GM10248 (cell line): ENCODE measurements around the gene MRC2.
A peak's percentile ranks its signal among the peaks of the same experiment; 100 is the strongest.

Experiments used
- CTCF ChIA-PET: fragments of 300-600 bp; sonication (Branson Sonifier 250); formaldehyde crosslinking; extraction: SDS; loops from one replicate; lab custom pipeline; 2021; ENCODE audit warnings: antibody characterized with exemption; lab: Yijun Ruan, JAX
- POLR2A ChIA-PET: fragments of 350-650 bp; sonication (Branson Sonifier 250); formaldehyde crosslinking; extraction: SDS; loops from one replicate; lab custom pipeline; 2020; ENCODE audit warnings: antibody characterized with exemption; lab: Yijun Ruan, JAX
- DNase-seq: peaks from one replicate; pipeline ENCODE4 v3.0.0; 2012; ENCODE audit errors: extremely low spot score
- CTCF ChIP-seq: IDR thresholded peaks from 2 replicates; pipeline ENCODE4 v1.5.1; 2012; ENCODE audit warnings: mild to moderate bottlenecking, low read depth; ENCODE audit errors: extremely low read depth, missing control alignments, control extremely low read depth

MRC2 gene

GRCh38 chr17:62719586-62719985 lies 92.1 kb downstream of the MRC2 start:
- DNase-seq: no peak
- ChIA-PET CTCF (no interaction called here), POLR2A (no interaction called here)
- no peak for TF ChIP-seq CTCF

GRCh38 chr17:62720126-62720850 lies 92.8 kb downstream of the MRC2 start:
- POLR2A ChIA-PET: no interaction called here
- CTCF ChIA-PET: no interaction called here
- no peak for DNase-seq

GRCh38 chr17:62722625-62723024 lies 95.2 kb downstream of the MRC2 start:
- ChIA-PET CTCF (no interaction called here), POLR2A (no interaction called here)
- TF ChIP-seq CTCF: no peak
- no peak for DNase-seq

More at GRCh38 chr17:62720126-62720850, 92.8 kb downstream of the MRC2 start:
- TF ChIP-seq CTCF: no peak

GRCh38 chr17:62723842-62724241 lies 96.4 kb downstream of the MRC2 start:
- POLR2A ChIA-PET: no interaction called here
- no peak for TF ChIP-seq CTCF
- DNase-seq: no peak
- CTCF ChIA-PET: interaction anchor here (1.3 to 1.7 kb wide), 2 partner anchors 9 to 13 kb away, joined by 4 to 5 read pairs; no protein-coding TSS in a partner anchor

GRCh38 chr17:62724398-62725146 lies 97.1 kb downstream of the MRC2 start:
- ChIA-PET POLR2A (no interaction called here), CTCF (interaction anchor here (1.3 to 1.7 kb wide), 2 partner anchors 8 to 13 kb away, joined by 4 to 5 read pairs; no protein-coding TSS in a partner anchor)
- peak; percentile 17 for TF ChIP-seq CTCF
- peak; percentile 79 for DNase-seq

- DNase-seq: no peak
- CTCF ChIA-PET: no interaction called here
- POLR2A ChIA-PET: no interaction called here
- no peak for TF ChIP-seq CTCF
Measured at GRCh38 chr17:62725791-62726249, 98.3 kb downstream of the MRC2 start.
